T-helper 17 cell (primary cell): ENCODE measurements around the gene DSPP. TPM values are rescaled to one million over a fixed set of nuclear protein-coding genes. Genes with fewer than 3 reads are reported as not detected.

ENCODE experiments used
- ATAC-seq: fragments of 150-1000 bp; cut with Tn5 transposase; 2 replicates; pipeline ENCODE4 v1.10.0; 2021; ENCODE audit warnings: mild to moderate bottlenecking, moderate library complexity
- DNase-seq, 3 donors: peaks; one replicate each; pipeline versions ENCODE4 v3.0.0 to v3.0.0-alpha.2; 2020 to 2021
- H3K9me3 ChIP-seq: one replicate; pipeline ENCODE4 v1.7.0; 2013; ENCODE audit warnings: low read length, mild to moderate bottlenecking; ENCODE audit not compliant: control insufficient read depth, poor library complexity, severe bottlenecking
- H3K27ac Mint-ChIP-seq: one replicate; pipeline ENCODE4 v1.8.0; 2022; ENCODE audit warnings: mild to moderate bottlenecking, moderate library complexity, mixed read lengths
- H3K27me3 Mint-ChIP-seq: one replicate; pipeline ENCODE4 v1.8.0; 2022; ENCODE audit warnings: mixed read lengths
- H3K36me3 Mint-ChIP-seq: one replicate; pipeline ENCODE4 v1.8.0; 2022; ENCODE audit warnings: low read depth, mixed read lengths
- H3K4me1 Mint-ChIP-seq: one replicate; pipeline ENCODE4 v1.8.0; 2022; ENCODE audit warnings: mild to moderate bottlenecking, mixed read lengths
- H3K4me3 Mint-ChIP-seq: one replicate; pipeline ENCODE4 v1.8.0; 2022; ENCODE audit warnings: mild to moderate bottlenecking, moderate library complexity, mixed read lengths
- total RNA-seq, 4 donors: library from RNA in 2 of 4; stranded (reverse) in 2 of 4; gene quantifications; one replicate each; pipeline ENCODE4 v1.2.3 and lab custom pipeline; 2022 to 2026

The DSPP gene
- total RNA-seq, 2 donors from 2014 or later, result not detected

- DNase-seq (no peak), ATAC-seq (no peak)
- H3K27me3 Mint-ChIP-seq, result peaks cover 32% of the 10 kb centered on the region
- no peaks in the 10 kb centered on the region for H3K4me1 Mint-ChIP-seq
- peaks cover 3% of the 10 kb centered on the region for H3K36me3 Mint-ChIP-seq
- H3K9me3 ChIP-seq, result no peaks in the 10 kb centered on the region
- no peak within 1 kb of the TSS for H3K27ac Mint-ChIP-seq
- H3K4me3 Mint-ChIP-seq, result no peak within 1 kb of the TSS
Observed at GRCh38 chr4:87649980-87650379, 41.7 kb downstream of the DSPP start, which contains the start of gene DMP1. Gene DMP1, plus strand, starts transcription at chr4:87650280. Its CDS starts 6,213 bp downstream, at chr4:87656493.

GRCh38 chr4:87650938-87651337 lies 42.6 kb downstream of the DSPP start:
- DNase-seq (no peak), ATAC-seq (no peak)
- H3K27me3 Mint-ChIP-seq, result peaks cover 32% of the 10 kb centered on the region
- no peaks in the 10 kb centered on the region for H3K9me3 ChIP-seq
- H3K36me3 Mint-ChIP-seq, result peaks cover 3% of the 10 kb centered on the region
- no peaks in the 10 kb centered on the region for H3K4me1 Mint-ChIP-seq
- H3K27ac Mint-ChIP-seq, result no peak overlapping the region
- no peak overlapping the region for H3K4me3 Mint-ChIP-seq

- no peak for ATAC-seq
- Mint-ChIP-seq H3K36me3 (peaks cover 3% of the 10 kb centered on the region), H3K4me1 (no peaks in the 10 kb centered on the region), H3K27me3 (peaks cover 32% of the 10 kb centered on the region), H3K4me3 (no peak overlapping the region), H3K27ac (no peak overlapping the region)
- no peak for DNase-seq
- no peaks in the 10 kb centered on the region for H3K9me3 ChIP-seq
Observed at GRCh38 chr4:87651941-87652340, 43.6 kb downstream of the DSPP start.

- peaks cover 31% of the 10 kb centered on the region for H3K27me3 Mint-ChIP-seq
Observed at GRCh38 chr4:87654487-87655044, 46.2 kb downstream of the DSPP start.

GRCh38 chr4:87657525-87657924 lies 49.2 kb downstream of the DSPP start:
- H3K9me3 ChIP-seq, result no peaks in the 10 kb centered on the region
- no peaks in the 10 kb centered on the region for H3K36me3 Mint-ChIP-seq
- no peak overlapping the region for H3K4me3 Mint-ChIP-seq
- H3K27ac Mint-ChIP-seq, result no peak overlapping the region
- H3K27me3 Mint-ChIP-seq, result peaks cover 30% of the 10 kb centered on the region
- no peak for ATAC-seq
- DNase-seq, result no peak
- no peaks in the 10 kb centered on the region for H3K4me1 Mint-ChIP-seq

More at GRCh38 chr4:87654487-87655044, 46.2 kb downstream of the DSPP start:
- Mint-ChIP-seq H3K4me3 (no peak overlapping the region), H3K36me3 (no peaks in the 10 kb centered on the region), H3K4me1 (no peaks in the 10 kb centered on the region), H3K27ac (no peak overlapping the region)
- no peaks in the 10 kb centered on the region for H3K9me3 ChIP-seq
- ATAC-seq, result no peak
- no peak for DNase-seq

GRCh38 chr4:87659247-87659931 lies 51.1 kb downstream of the DSPP start:
- H3K9me3 ChIP-seq, result no peaks in the 10 kb centered on the region
- no peak for ATAC-seq
- no peaks in the 10 kb centered on the region for H3K4me1 Mint-ChIP-seq

GRCh38 chr4:87662871-87663270 lies 54.5 kb downstream of the DSPP start:
- Mint-ChIP-seq H3K36me3 (no peaks in the 10 kb centered on the region), H3K27me3 (peaks cover 21% of the 10 kb centered on the region), H3K27ac (no peak overlapping the region), H3K4me1 (no peaks in the 10 kb centered on the region), H3K4me3 (no peak overlapping the region)
- H3K9me3 ChIP-seq, result no peaks in the 10 kb centered on the region
- DNase-seq (no peak), ATAC-seq (no peak)

More at GRCh38 chr4:87659247-87659931, 51.1 kb downstream of the DSPP start:
- Mint-ChIP-seq H3K27ac (no peak overlapping the region), H3K27me3 (peaks cover 27% of the 10 kb centered on the region), H3K4me3 (no peak overlapping the region), H3K36me3 (no peaks in the 10 kb centered on the region)
- no peak for DNase-seq

Other genes starting within 250 kb of the DSPP start
- gene HSD17B11, start 217.3 kb upstream of the DSPP start, total RNA-seq, result 10 to 100 TPM; 27.7 to 40.7 TPM
- gene NUDT9, start 186.0 kb upstream of the DSPP start, total RNA-seq, result 1 to 10 TPM; 6.2 to 9.7 TPM
- not detected for gene SPARCL1, start 79.2 kb upstream of the DSPP start, total RNA-seq
- gene DMP1, start 41.8 kb downstream of the DSPP start, total RNA-seq, result not detected
- gene IBSP, start 191.0 kb downstream of the DSPP start, total RNA-seq, result not detected
- gene MEPE, start 224.4 kb downstream of the DSPP start, total RNA-seq, result not detected